KOPT-K1 (cell line): Measurements from ENCODE around the gene ENDOU.

Source experiments
- H3K27ac ChIP-seq: fragments of 200-600 bp; sonication (generic); 2 replicates; pipeline ENCODE4 v1.5.1; 2016; ENCODE audit warnings: antibody characterized with exemption, mild to moderate bottlenecking, low read depth, low read length; ENCODE audit not compliant: poor library complexity, severe bottlenecking
- H3K36me3 ChIP-seq: fragments of 200-600 bp; sonication (generic); 2 replicates; pipeline ENCODE4 v1.5.1; 2017; ENCODE audit warnings: antibody characterized with exemption, mild to moderate bottlenecking, low read length, moderate library complexity; ENCODE audit not compliant: insufficient read depth
- H3K9me3 ChIP-seq: fragments of 200-600 bp; sonication (generic); 2 replicates; pipeline ENCODE4 v1.5.1; 2017; ENCODE audit warnings: antibody characterized with exemption, low read length, mild to moderate bottlenecking; ENCODE audit not compliant: insufficient read depth, poor library complexity, severe bottlenecking

The ENDOU gene

DNA sequence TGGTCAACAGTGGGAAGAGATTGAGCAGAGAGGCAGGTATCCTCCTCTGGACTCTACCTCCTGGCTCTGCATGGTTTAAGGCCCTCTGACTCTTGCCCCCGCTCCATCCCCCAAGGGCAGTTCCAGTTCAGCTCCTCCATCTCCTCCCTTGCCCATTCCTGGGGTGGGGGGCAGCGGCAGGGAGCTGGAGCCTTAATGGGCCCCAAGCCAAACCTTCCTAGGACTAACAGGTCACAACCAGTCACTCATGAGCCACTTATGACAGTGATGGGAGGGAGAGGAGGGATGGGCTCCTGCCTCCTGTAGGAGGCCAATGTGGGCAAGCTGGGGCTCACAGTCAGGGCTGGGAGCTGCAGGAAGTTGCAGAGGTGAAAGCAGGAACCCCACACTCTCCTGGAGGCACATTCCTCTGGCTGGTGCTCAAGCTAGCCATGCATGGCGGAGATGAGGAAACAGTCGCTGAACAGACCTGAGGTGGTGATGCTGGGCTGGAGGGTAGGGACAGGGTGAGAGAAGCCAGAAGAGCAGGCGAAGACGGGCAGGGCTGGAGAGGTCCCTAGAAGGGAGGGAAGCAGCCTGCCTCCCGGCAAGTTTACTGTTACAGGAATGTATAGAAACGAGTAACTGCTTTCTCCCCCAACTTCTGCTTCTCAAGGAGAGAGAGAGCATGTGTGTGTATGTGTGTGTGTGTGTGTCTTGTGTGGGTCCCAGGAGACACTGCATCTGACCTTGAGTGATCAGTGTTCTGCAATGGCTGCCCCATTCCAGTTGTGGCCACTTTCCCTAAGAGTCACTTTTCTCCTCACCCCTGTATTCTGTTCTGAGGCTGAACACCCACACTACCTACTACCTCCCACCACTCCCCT lies 38.4 kb upstream of the ENDOU start:
- Histone ChIP-seq H3K36me3 (no peaks in the 10 kb centered on the region), H3K27ac (no peak overlapping the region), H3K9me3 (no peaks in the 10 kb centered on the region)

DNA sequence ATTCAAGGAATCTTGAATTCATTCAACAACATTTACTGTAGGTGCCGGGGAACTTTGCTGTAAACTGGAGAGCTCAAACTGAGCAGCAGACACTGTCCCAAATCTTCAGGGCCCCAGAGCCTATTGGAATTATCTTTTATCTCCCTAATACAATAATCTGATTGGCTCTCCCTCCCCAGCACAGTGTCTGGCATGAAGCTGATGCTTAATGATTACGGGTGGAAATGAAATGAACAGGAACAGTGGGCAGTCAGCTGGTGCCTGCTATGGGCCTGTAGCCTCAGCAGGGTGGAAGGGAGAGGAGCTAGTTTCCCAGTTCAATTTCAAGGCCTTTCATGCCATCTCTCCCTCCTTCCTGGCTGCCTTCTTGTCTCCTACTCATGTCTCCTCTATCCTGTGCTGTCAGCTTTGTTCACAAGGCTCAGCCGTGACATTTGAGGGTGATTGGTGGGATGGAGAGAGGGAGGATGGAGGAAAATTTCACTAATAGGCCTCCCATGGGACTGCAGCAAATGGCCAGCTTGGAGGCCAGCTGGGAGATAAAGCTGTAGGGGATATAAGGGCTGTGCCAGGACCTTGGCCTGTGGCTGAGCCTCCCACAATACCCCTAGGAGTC lies 37.7 kb upstream of the ENDOU start:
- no peaks in the 10 kb centered on the region for H3K36me3 ChIP-seq
- no peaks in the 10 kb centered on the region for H3K9me3 ChIP-seq
- no peak overlapping the region for H3K27ac ChIP-seq

DNA sequence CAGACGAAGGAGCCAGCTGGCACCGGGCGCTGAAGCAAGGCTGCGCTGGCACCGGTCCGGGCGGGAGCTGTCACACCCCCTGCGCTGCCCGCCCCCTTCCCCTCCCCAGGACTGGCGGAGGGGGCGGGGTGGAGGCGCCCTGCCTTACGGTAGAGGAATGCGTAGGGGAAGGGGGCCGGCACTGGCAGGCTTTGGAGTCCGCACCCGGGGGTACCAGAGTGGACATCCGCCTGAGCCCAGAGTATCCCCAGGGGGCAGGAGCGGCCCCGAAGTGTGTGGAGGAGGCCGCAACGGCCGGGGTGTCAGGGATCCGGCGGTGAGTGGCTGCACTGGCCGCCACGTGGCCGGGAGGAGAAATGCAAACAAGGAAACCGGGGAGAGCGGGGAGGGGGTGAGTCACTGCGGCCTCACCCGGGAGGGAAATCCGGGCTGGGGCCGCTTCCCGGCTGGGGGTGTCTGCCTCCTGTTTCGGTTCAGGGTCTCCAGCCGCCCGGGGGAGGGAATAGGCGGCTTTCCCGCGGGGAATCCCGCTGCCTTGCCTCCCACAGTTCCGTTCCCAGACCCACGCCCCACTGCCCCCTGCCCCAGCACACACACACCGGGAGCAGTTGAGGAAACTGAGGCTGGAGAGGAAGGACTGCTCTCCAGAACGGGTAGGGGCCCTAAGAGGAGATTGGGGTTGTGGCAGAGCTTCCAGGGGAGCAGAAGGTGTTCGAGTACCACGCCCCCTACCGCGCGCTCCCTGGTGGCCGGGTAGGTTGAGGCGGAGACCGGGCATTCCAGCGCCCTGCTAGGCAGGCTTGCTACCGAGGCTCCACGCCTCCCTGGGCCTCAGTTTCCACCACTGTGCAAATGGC lies 33.8 kb upstream of the ENDOU start, which contains the start of gene RAPGEF3:
RAPGEF3 (minus strand) TSS at position 47 of the 857 bp plus-strand sequence. CDS start 324 bp downstream, outside the sequence.
- peak within 1 kb of the TSS; percentile 25 for H3K27ac ChIP-seq
- no peaks in the 10 kb centered on the region for H3K36me3 ChIP-seq
- no peaks in the 10 kb centered on the region for H3K9me3 ChIP-seq

DNA sequence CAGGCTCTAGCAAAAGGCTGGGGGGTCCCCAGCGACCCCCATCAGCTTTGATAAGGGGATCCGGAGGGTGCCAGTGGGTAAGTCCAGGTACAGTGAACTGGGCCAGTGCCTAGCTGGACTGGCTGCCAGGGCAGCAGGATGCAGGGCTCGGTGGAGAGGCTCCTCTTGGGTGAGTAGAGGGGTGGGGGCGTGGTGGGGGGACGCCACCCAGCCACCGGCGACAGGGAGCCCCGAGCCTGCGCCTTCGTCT lies 33.2 kb upstream of the ENDOU start:
- Histone ChIP-seq H3K27ac (no peak overlapping the region), H3K36me3 (no peaks in the 10 kb centered on the region), H3K9me3 (no peaks in the 10 kb centered on the region)

DNA sequence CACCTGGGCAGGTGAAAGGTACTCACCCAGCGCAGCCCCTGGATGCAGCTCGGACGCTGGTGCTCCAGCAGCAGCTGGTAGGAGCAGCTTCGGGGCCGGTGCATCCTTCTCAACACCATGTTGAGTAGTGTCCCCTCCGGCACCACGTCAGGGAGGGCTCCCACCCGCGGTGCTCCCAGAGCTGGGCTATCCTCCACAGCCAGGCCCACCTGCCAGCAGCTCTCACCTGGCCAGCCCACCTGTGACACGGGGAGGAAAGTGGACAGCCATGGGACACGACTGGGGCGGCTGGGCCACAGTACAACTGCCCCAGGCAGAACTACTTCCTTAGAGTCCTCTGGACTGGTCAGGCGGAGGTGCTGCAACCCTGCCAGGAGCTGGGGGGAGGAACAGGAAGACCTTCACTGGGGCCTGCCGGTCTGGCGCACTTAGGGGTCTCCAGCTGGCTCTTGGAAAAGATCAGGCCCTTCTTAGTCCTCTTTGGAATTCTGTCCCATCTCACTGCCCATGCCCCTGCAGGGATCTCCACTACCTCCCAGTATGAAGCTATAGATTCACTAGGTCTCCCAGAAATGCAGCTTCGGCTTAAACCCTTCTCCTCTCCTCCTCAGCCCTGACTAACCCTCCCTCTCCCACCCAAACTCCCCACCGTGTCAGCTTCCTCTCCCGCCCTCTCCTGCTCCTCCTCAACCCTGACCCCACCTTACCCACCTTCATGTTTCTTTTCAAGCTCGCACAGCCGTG lies 32.7 kb upstream of the ENDOU start:
- Histone ChIP-seq H3K36me3 (no peaks in the 10 kb centered on the region), H3K9me3 (no peaks in the 10 kb centered on the region), H3K27ac (no peak overlapping the region)

- Histone ChIP-seq H3K9me3 (no peaks in the 10 kb centered on the region), H3K36me3 (no peaks in the 10 kb centered on the region), H3K27ac (no peak overlapping the region)
Measured at GRCh38 chr12:47757364-47757839, 32.1 kb upstream of the ENDOU start.

GRCh38 chr12:47755655-47756562 lies 30.6 kb upstream of the ENDOU start:
- H3K9me3 ChIP-seq: no peaks in the 10 kb centered on the region
- H3K36me3 ChIP-seq: no peaks in the 10 kb centered on the region
- H3K27ac ChIP-seq: no peak overlapping the region

GRCh38 chr12:47754881-47755280 lies 29.6 kb upstream of the ENDOU start:
- H3K36me3 ChIP-seq: no peaks in the 10 kb centered on the region
- H3K27ac ChIP-seq: no peak overlapping the region

GRCh38 chr12:47754126-47754525 lies 28.8 kb upstream of the ENDOU start:
- Histone ChIP-seq H3K27ac (no peak overlapping the region), H3K36me3 (no peaks in the 10 kb centered on the region), H3K9me3 (no peaks in the 10 kb centered on the region)

More at GRCh38 chr12:47754881-47755280, 29.6 kb upstream of the ENDOU start:
- no peaks in the 10 kb centered on the region for H3K9me3 ChIP-seq

DNA sequence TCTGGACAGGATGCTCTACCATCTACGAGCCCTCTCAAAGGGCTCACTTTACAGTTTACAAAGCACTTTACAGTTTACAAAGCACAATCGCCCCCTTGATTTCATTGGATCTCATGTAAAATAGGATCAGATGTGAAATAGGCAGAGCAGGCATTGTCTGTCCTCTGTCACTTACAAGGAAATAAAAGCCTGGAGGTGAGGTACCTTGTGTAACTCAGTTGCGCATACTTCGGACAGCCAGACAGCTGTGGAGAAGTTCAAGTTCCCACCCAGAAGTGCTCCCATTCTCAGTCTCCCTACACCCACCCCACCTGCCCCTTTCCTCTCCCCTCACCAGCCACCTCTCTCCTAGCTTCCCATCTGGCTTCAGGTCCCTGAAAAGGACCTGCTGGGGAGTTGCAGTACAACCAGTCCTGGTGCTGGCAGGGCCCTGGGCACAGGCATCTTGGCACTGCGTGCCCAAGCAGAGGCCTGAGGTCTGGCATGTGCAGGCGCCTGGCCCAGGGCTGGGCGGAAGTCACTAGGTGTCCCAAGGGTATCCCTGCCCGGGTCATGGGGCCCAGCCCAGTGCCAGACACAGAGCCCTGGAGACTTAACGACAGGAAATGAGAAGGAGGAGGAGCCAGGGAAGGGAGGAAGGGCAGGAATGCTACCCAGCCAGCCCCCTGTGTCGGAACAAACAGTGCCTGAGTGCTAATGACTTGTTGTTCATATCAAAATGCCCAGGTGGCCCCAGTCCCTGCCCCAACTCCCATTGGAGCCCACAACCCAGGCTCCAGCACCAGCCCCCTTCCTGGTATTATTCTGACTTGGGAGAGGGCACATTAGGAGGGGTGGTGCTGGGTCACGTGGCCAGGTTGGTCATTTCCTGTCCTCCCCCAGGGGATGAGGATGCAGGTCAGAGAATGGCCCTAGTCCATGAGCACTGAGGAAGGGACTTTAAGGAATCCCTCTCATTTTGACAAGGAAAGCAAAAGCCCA lies 28.0 kb upstream of the ENDOU start:
- H3K9me3 ChIP-seq: no peaks in the 10 kb centered on the region
- no peaks in the 10 kb centered on the region for H3K36me3 ChIP-seq
- no peak overlapping the region for H3K27ac ChIP-seq

GRCh38 chr12:47752552-47752951 lies 27.3 kb upstream of the ENDOU start:
- Histone ChIP-seq H3K27ac (no peak overlapping the region), H3K9me3 (no peaks in the 10 kb centered on the region), H3K36me3 (no peaks in the 10 kb centered on the region)

- Histone ChIP-seq H3K27ac (no peak overlapping the region), H3K36me3 (no peaks in the 10 kb centered on the region), H3K9me3 (no peaks in the 10 kb centered on the region)
Measured at GRCh38 chr12:47752121-47752520, 26.8 kb upstream of the ENDOU start.

GRCh38 chr12:47751561-47751960 lies 26.3 kb upstream of the ENDOU start:
- Histone ChIP-seq H3K27ac (no peak overlapping the region), H3K36me3 (no peaks in the 10 kb centered on the region), H3K9me3 (no peaks in the 10 kb centered on the region)
